COLO668 (cell line): ENCODE results near the gene MBOAT2.
A peak's percentile ranks its signal among the peaks of the same experiment; 100 is the strongest.
"Not testable (repeated sequence)": the region's sequence is repeated elsewhere in the genome, so short reads cannot be mapped to it uniquely, and the experiment has no call there.

ENCODE experiments used
- DNase-seq: peaks from one replicate; lab custom pipeline; 2025; ENCODE audit not compliant: unreplicated experiment; lab: John Stamatoyannopoulos, UW

MBOAT2 gene

GRCh38 chr2:8993902-8994278 is 9.6 kb downstream of the MBOAT2 start:
- no peak for DNase-seq

- no peak for DNase-seq
Measured at GRCh38 chr2:8993196-8993901, 10.1 kb downstream of the MBOAT2 start.

GRCh38 chr2:8992643-8993042 is 10.8 kb downstream of the MBOAT2 start:
- no peak for DNase-seq

- DNase-seq = no peak
Measured at GRCh38 chr2:8989536-8990079, 13.9 kb downstream of the MBOAT2 start.

GRCh38 chr2:8987410-8987809 is 16.1 kb downstream of the MBOAT2 start:
- no peak for DNase-seq

- DNase-seq = peak; percentile 12
Measured at GRCh38 chr2:8986327-8986976, 17.0 kb downstream of the MBOAT2 start.

- no peak for DNase-seq
Measured at GRCh38 chr2:8985561-8986326, 17.7 kb downstream of the MBOAT2 start.

GRCh38 chr2:8984855-8985254 is 18.6 kb downstream of the MBOAT2 start:
- no peak for DNase-seq

- no peak for DNase-seq
Measured at GRCh38 chr2:8984157-8984556, 19.3 kb downstream of the MBOAT2 start.

- no peak for DNase-seq
Measured at GRCh38 chr2:8983571-8983970, 19.9 kb downstream of the MBOAT2 start.

- no peak for DNase-seq
Measured at GRCh38 chr2:8981876-8982275, 21.6 kb downstream of the MBOAT2 start.

- DNase-seq = no peak
Measured at GRCh38 chr2:8980096-8980495, 23.4 kb downstream of the MBOAT2 start.

GRCh38 chr2:8977758-8978157 is 25.7 kb downstream of the MBOAT2 start:
- DNase-seq = no peak

- no peak for DNase-seq
Measured at GRCh38 chr2:8976442-8977259, 26.8 kb downstream of the MBOAT2 start.

GRCh38 chr2:8974016-8974415 is 29.5 kb downstream of the MBOAT2 start:
- DNase-seq = no peak

GRCh38 chr2:8973017-8973416 is 30.5 kb downstream of the MBOAT2 start:
- not testable (repeated sequence) for DNase-seq

GRCh38 chr2:8972535-8972934 is 30.9 kb downstream of the MBOAT2 start:
- DNase-seq = not testable (repeated sequence)

- DNase-seq = not testable (repeated sequence)
Measured at GRCh38 chr2:8969348-8969747, 34.1 kb downstream of the MBOAT2 start.

- DNase-seq = no peak
Measured at GRCh38 chr2:8966123-8966908, 37.2 kb downstream of the MBOAT2 start.
